ENCODE data around the gene CRLF3.

DNA sequence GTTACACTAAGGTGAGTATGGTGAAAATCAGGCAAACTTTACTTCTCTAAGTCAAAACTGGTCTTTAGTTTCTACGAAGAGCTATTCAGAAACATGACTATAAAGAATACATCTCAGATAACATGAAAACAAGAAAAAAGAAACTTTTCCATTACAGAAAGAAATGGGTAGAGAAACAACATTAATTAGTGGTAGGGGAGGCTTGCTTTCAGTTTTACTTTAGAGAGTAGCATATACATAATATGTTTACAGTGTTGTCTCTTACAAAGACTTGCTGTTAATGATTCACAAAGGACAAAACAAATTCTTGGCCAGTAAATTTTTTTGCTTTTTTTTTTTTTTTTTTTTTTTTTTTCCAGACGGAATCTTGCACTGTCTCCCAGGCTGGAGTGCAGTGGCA lies 34.2 kb downstream of the CRLF3 start:
- TF ChIP-seq, protein P1, sequence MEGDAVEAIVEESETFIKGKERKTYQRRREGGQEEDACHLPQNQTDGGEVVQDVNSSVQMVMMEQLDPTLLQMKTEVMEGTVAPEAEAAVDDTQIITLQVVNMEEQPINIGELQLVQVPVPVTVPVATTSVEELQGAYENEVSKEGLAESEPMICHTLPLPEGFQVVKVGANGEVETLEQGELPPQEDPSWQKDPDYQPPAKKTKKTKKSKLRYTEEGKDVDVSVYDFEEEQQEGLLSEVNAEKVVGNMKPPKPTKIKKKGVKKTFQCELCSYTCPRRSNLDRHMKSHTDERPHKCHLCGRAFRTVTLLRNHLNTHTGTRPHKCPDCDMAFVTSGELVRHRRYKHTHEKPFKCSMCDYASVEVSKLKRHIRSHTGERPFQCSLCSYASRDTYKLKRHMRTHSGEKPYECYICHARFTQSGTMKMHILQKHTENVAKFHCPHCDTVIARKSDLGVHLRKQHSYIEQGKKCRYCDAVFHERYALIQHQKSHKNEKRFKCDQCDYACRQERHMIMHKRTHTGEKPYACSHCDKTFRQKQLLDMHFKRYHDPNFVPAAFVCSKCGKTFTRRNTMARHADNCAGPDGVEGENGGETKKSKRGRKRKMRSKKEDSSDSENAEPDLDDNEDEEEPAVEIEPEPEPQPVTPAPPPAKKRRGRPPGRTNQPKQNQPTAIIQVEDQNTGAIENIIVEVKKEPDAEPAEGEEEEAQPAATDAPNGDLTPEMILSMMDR (IDR thresholded peaks at IDR 0.05; ENCODE audit: insufficient read depth, low read length, poor library complexity, severe bottlenecking) = no peak
- TF ChIP-seq EZH2phosphoT487 (conservative IDR thresholded peaks at IDR 0.05; ENCODE audit: low read length) = no peak
